Astrocyte (in vitro differentiated cells and primary cell): ENCODE results near the gene OVOL1. TPM values are rescaled to one million over a fixed set of nuclear protein-coding genes. Genes with fewer than 3 reads are reported as not detected.
"Not testable (repeated sequence)": the region's sequence is repeated elsewhere in the genome, so short reads cannot be mapped to it uniquely, and the experiment has no call there.

Experiments
- DNase-seq: peaks from one replicate; pipeline ENCODE4 v3.0.0-alpha.2; 2010; ENCODE audit warnings: low read depth
- FAIRE-seq: peaks from 2 replicates; lab custom pipeline; 2011; peaks lifted over from hg19 to GRCh38; lab: Jason Lieb, UNC
- H2AFZ ChIP-seq: 2 replicates; pipeline ENCODE4 v1.6.0; 2012; ENCODE audit warnings: low read depth, low read length, inconsistent platforms
- H3K27ac ChIP-seq: 2 replicates; pipeline ENCODE4 v1.5.1; 2011; ENCODE audit warnings: low read depth, low read length, inconsistent platforms
- H3K27me3 ChIP-seq: 2 replicates; pipeline ENCODE4 v1.6.0; 2011; ENCODE audit warnings: low read length, inconsistent platforms; ENCODE audit not compliant: insufficient read depth
- H3K36me3 ChIP-seq: 2 replicates; pipeline ENCODE4 v1.5.1; 2011; ENCODE audit warnings: low read length, inconsistent platforms; ENCODE audit not compliant: insufficient read depth
- H3K4me1 ChIP-seq: 2 replicates; pipeline ENCODE4 v1.5.1; 2011; ENCODE audit warnings: low read length, inconsistent platforms; ENCODE audit not compliant: insufficient read depth
- H3K4me2 ChIP-seq: 2 replicates; pipeline ENCODE4 v1.6.0; 2012; ENCODE audit warnings: low read length, inconsistent platforms
- H3K4me3 ChIP-seq: 2 replicates; pipeline ENCODE4 v1.5.1; 2011; ENCODE audit warnings: low read depth, mild to moderate bottlenecking, low read length, inconsistent platforms; ENCODE audit not compliant: insufficient read depth
- H3K79me2 ChIP-seq: 2 replicates; pipeline ENCODE4 v1.6.0; 2012; ENCODE audit warnings: mild to moderate bottlenecking, low read length, inconsistent platforms; ENCODE audit not compliant: insufficient read depth
- H3K9ac ChIP-seq: 2 replicates; pipeline ENCODE4 v1.6.0; 2012; ENCODE audit warnings: mild to moderate bottlenecking, low read length, inconsistent platforms
- H3K9me3 ChIP-seq: 2 replicates; pipeline ENCODE4 v1.5.1; 2012; ENCODE audit warnings: low read depth, mild to moderate bottlenecking, low read length, inconsistent platforms; ENCODE audit not compliant: insufficient read depth
- H4K20me1 ChIP-seq: 2 replicates; pipeline ENCODE4 v1.6.0; 2012; ENCODE audit warnings: low read length, inconsistent platforms; ENCODE audit not compliant: insufficient read depth
- H3K27ac Mint-ChIP-seq: one replicate; pipeline ENCODE4 v1.8.0; 2021; ENCODE audit warnings: mild to moderate bottlenecking, mixed read lengths; ENCODE audit not compliant: unreplicated experiment
- H3K27me3 Mint-ChIP-seq: one replicate; pipeline ENCODE4 v1.8.0; 2021; ENCODE audit warnings: low read depth, mixed read lengths; ENCODE audit not compliant: unreplicated experiment
- H3K36me3 Mint-ChIP-seq: one replicate; pipeline ENCODE4 v1.8.0; 2021; ENCODE audit warnings: low read depth, mixed read lengths; ENCODE audit not compliant: unreplicated experiment
- H3K4me1 Mint-ChIP-seq: one replicate; pipeline ENCODE4 v1.8.0; 2021; ENCODE audit warnings: low read depth, mixed read lengths; ENCODE audit not compliant: unreplicated experiment
- H3K4me3 Mint-ChIP-seq: one replicate; pipeline ENCODE4 v1.8.0; 2021; ENCODE audit warnings: mild to moderate bottlenecking, moderate library complexity, mixed read lengths; ENCODE audit not compliant: unreplicated experiment
- H3K9me3 Mint-ChIP-seq: one replicate; pipeline ENCODE4 v1.8.0; 2021; ENCODE audit warnings: mild to moderate bottlenecking, mixed read lengths; ENCODE audit not compliant: unreplicated experiment
- CTCF ChIP-seq: IDR thresholded peaks from 2 replicates; pipeline ENCODE4 v1.5.1; 2011; ENCODE audit warnings: low read depth, mild to moderate bottlenecking, inconsistent platforms, low read length, moderate library complexity; ENCODE audit not compliant: insufficient read depth
- EZH2 ChIP-seq: IDR thresholded peaks from 2 replicates; pipeline ENCODE4 v1.6.1; 2012; ENCODE audit warnings: mild to moderate bottlenecking, low read length, inconsistent platforms; ENCODE audit not compliant: insufficient read depth
- total RNA-seq: library from RNA; stranded (reverse); gene quantifications from 2 replicates; pipeline ENCODE4 v1.2.1, GENCODE V29; 2021

Gene OVOL1
- total RNA-seq, 1 donor from 2014 or later: 1.0 TPM

- DNase-seq (no peak), FAIRE-seq (no peak)
- Mint-ChIP-seq H3K9me3 (no peaks in the 10 kb centered on the region), H3K4me1 (no peaks in the 10 kb centered on the region), H3K27me3 (peaks cover 6% of the 10 kb centered on the region), H3K36me3 (no peaks in the 10 kb centered on the region), H3K4me3 (no peak overlapping the region), H3K27ac (no peak overlapping the region)
- H3K9me3 ChIP-seq: no peaks in the 10 kb centered on the region
- H3K4me2 ChIP-seq: no peak overlapping the region
- TF ChIP-seq CTCF (no peak), EZH2 (no peak)
- H3K36me3 ChIP-seq: no peaks in the 10 kb centered on the region
- no peak overlapping the region for H2AFZ ChIP-seq
- H3K79me2 ChIP-seq: no peaks in the 10 kb centered on the region
- no peaks in the 10 kb centered on the region for H3K4me1 ChIP-seq
- no peak overlapping the region for H3K9ac ChIP-seq
- H4K20me1 ChIP-seq: no peaks in the 10 kb centered on the region
- no peak overlapping the region for H3K4me3 ChIP-seq
- no peak overlapping the region for H3K27ac ChIP-seq
- H3K27me3 ChIP-seq: no peaks in the 10 kb centered on the region
Observed at GRCh38 chr11:65822776-65823528, 36.1 kb downstream of the OVOL1 start.

GRCh38 chr11:65826984-65827735 lies 40.3 kb downstream of the OVOL1 start:
- TF ChIP-seq EZH2: no peak
- Mint-ChIP-seq H3K4me3 (no peak overlapping the region), H3K36me3 (peaks cover 3% of the 10 kb centered on the region), H3K27ac (no peak overlapping the region), H3K27me3 (peaks cover 16% of the 10 kb centered on the region), H3K4me1 (no peaks in the 10 kb centered on the region), H3K9me3 (no peaks in the 10 kb centered on the region)
- no peaks in the 10 kb centered on the region for H3K4me1 ChIP-seq
- H4K20me1 ChIP-seq: no peaks in the 10 kb centered on the region
- no peak for DNase-seq
- H3K27me3 ChIP-seq: peaks cover 20% of the 10 kb centered on the region
- no peak for FAIRE-seq
- no peaks in the 10 kb centered on the region for H3K36me3 ChIP-seq
- no peaks in the 10 kb centered on the region for H3K9me3 ChIP-seq
- H3K79me2 ChIP-seq: no peaks in the 10 kb centered on the region
- no peak overlapping the region for H3K4me2 ChIP-seq
- H3K9ac ChIP-seq: no peak overlapping the region
- H3K27ac ChIP-seq: no peak overlapping the region
- H3K4me3 ChIP-seq: no peak overlapping the region
- H2AFZ ChIP-seq: no peak overlapping the region

- Histone ChIP-seq H3K4me2 (no peak overlapping the region), H3K4me1 (peaks cover 14% of the 10 kb centered on the region), H3K9ac (no peak overlapping the region), H2AFZ (no peak overlapping the region), H3K36me3 (no peaks in the 10 kb centered on the region), H3K79me2 (peaks cover 3% of the 10 kb centered on the region), H3K9me3 (no peaks in the 10 kb centered on the region), H3K27me3 (peaks cover 28% of the 10 kb centered on the region), H3K27ac (no peak overlapping the region), H3K4me3 (no peak overlapping the region), H4K20me1 (no peaks in the 10 kb centered on the region)
- Mint-ChIP-seq H3K27me3 (peaks cover 20% of the 10 kb centered on the region), H3K27ac (no peak overlapping the region), H3K9me3 (peaks cover 4% of the 10 kb centered on the region), H3K36me3 (peaks cover 3% of the 10 kb centered on the region), H3K4me3 (no peak overlapping the region), H3K4me1 (peaks cover 2% of the 10 kb centered on the region)
- DNase-seq (no peak), FAIRE-seq (no peak)
- no peak for TF ChIP-seq EZH2
- no peak for TF ChIP-seq CTCF
Observed at GRCh38 chr11:65829459-65829858, 42.6 kb downstream of the OVOL1 start.

GRCh38 chr11:65832231-65832630 lies 45.4 kb downstream of the OVOL1 start:
- not testable (repeated sequence) for H3K9me3 ChIP-seq, H3K27ac Mint-ChIP-seq, H3K79me2 ChIP-seq, H3K27ac ChIP-seq, H3K9ac ChIP-seq, H2AFZ ChIP-seq, H4K20me1 ChIP-seq, H3K4me3 ChIP-seq, H3K36me3 ChIP-seq, FAIRE-seq, H3K4me1 Mint-ChIP-seq, DNase-seq, H3K9me3 Mint-ChIP-seq, H3K36me3 Mint-ChIP-seq, H3K4me2 ChIP-seq
- H3K4me3 Mint-ChIP-seq: peak overlapping the region; percentile 18
- H3K4me1 ChIP-seq: peaks cover 20% of the 10 kb centered on the region
- H3K27me3 ChIP-seq: peaks cover 28% of the 10 kb centered on the region
- peaks cover 20% of the 10 kb centered on the region for H3K27me3 Mint-ChIP-seq
